IgD-negative memory B cell (primary cell): ENCODE data around the gene POSTN. TPM values are rescaled to one million over a fixed set of nuclear protein-coding genes. Genes with fewer than 3 reads are reported as not detected.

Experiments used
- H3K27ac Mint-ChIP-seq, 3 donors: one replicate each; pipeline ENCODE4 v1.8.0; 2020 to 2022; ENCODE audit warnings: mild to moderate bottlenecking in 3 of 3, mixed read lengths in 3 of 3, moderate library complexity in 1 of 3
- H3K27me3 Mint-ChIP-seq: one replicate; pipeline ENCODE4 v1.8.0; 2021; ENCODE audit warnings: mixed read lengths
- H3K36me3 Mint-ChIP-seq: one replicate; pipeline ENCODE4 v1.8.0; 2020; ENCODE audit warnings: mild to moderate bottlenecking, mixed read lengths
- H3K4me1 Mint-ChIP-seq, 3 donors: one replicate each; pipeline ENCODE4 v1.8.0; 2020 to 2022; ENCODE audit warnings: mixed read lengths in 3 of 3, mild to moderate bottlenecking in 1 of 3
- H3K4me3 Mint-ChIP-seq, 4 donors: one replicate each; pipeline ENCODE4 v1.8.0; 2020 to 2022; ENCODE audit warnings: mild to moderate bottlenecking in 4 of 4, mixed read lengths in 4 of 4, moderate library complexity in 3 of 4
- H3K9me3 Mint-ChIP-seq, 3 donors: one replicate each; pipeline ENCODE4 v1.8.0; 2020 to 2021; ENCODE audit warnings: mixed read lengths in 3 of 3, mild to moderate bottlenecking in 1 of 3
- polyA plus RNA-seq: library from polyadenylated mRNA; unstranded; fragments of 300-500 nt; fragmentation: Illumina TruSeq; gene quantifications from one replicate; pipeline ENCODE4 v1.2.3, GENCODE V29; 2021

The POSTN gene, protein sequence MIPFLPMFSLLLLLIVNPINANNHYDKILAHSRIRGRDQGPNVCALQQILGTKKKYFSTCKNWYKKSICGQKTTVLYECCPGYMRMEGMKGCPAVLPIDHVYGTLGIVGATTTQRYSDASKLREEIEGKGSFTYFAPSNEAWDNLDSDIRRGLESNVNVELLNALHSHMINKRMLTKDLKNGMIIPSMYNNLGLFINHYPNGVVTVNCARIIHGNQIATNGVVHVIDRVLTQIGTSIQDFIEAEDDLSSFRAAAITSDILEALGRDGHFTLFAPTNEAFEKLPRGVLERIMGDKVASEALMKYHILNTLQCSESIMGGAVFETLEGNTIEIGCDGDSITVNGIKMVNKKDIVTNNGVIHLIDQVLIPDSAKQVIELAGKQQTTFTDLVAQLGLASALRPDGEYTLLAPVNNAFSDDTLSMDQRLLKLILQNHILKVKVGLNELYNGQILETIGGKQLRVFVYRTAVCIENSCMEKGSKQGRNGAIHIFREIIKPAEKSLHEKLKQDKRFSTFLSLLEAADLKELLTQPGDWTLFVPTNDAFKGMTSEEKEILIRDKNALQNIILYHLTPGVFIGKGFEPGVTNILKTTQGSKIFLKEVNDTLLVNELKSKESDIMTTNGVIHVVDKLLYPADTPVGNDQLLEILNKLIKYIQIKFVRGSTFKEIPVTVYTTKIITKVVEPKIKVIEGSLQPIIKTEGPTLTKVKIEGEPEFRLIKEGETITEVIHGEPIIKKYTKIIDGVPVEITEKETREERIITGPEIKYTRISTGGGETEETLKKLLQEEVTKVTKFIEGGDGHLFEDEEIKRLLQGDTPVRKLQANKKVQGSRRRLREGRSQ
- polyA plus RNA-seq, result not detected

DNA sequence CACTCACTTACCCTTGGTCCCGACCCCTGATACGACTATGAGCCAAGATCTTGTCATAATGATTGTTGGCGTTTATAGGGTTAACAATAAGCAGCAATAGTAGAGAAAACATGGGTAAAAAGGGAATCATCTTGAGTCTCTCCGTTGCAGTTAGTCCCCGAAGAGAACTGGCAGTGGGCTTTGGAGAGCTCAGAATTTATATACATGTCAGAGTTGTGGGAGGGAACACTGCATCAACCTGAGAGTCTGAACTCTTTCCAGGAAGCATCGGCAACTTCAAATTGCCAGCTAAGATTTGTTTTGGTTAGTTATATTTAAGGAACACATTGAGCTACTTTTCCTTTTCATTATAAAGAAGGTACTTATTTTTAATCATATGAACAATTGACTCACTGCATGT is at the start of gene POSTN:
TSS of gene POSTN (minus strand) at position 172 of the 400 bp plus-strand sequence. CDS start at position 130, 42 bp downstream.
- Mint-ChIP-seq H3K27me3 (no peaks in the 10 kb centered on the region), H3K36me3 (no peaks in the 10 kb centered on the region), H3K4me3 (no peak within 1 kb of the TSS), H3K27ac (no peak within 1 kb of the TSS), H3K9me3 (peaks cover 0 to 2% (median 0%) of the 10 kb centered on the region in 3 donors), H3K4me1 (no peaks in the 10 kb centered on the region)

DNA sequence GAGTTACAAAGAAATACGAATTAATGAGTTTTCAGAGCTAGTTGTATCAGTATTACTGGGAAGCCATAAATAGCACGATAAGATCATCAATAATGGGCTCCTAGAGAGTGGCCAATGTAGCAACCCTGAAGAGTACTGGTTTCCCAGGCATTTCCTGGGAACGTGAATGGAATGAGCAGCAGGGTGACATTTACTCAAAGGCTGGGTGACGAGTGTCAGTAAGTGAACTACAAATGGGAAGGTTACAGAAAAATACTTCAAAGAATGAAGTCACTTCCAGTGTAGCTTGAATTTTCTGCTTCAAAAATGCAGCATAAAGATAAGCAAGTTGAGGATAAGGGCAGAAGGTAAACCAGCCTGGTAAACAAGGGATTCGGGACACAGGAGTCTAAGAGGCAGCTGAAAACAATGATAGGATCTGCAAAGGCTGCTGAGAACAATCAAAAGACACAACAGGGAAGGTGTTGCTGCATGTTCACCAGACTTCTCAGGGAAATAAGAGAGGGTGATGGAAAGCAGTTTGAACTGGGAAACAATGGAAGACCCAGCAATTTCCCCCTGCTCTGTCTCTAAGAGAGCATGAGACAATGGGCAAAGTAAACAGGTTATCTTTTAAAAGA is 48.6 kb upstream of the POSTN start:
- H3K27me3 Mint-ChIP-seq, result no peaks in the 10 kb centered on the region
- peaks cover 0 to 4% (median 0%) of the 10 kb centered on the region in 3 donors for H3K9me3 Mint-ChIP-seq
- no peaks in the 10 kb centered on the region for H3K36me3 Mint-ChIP-seq
- no peak overlapping the region for H3K4me3 Mint-ChIP-seq
- H3K4me1 Mint-ChIP-seq, result no peaks in the 10 kb centered on the region
- H3K27ac Mint-ChIP-seq, result no peak overlapping the region

DNA sequence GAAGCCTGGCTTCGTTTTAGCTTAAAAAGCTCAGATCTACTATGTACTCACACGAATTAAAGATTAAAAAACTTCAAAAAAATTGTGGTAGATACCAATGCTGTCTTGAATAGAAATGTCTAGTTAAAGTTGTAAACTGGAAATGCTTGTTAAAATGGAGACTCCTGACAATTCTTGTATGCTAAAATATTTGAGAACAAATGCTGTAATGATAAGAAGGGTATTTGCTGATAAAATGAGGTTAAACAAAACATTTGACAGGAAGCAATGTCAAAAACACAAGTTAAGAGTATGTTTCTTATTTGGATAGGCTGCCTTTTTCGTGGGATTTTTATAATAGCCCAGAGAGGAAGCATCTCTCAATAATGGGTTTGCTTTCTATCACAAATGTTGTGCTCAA is 48.0 kb upstream of the POSTN start:
- peaks cover 0 to 4% (median 0%) of the 10 kb centered on the region in 3 donors for H3K9me3 Mint-ChIP-seq
- no peak overlapping the region for H3K4me3 Mint-ChIP-seq
- no peak overlapping the region for H3K27ac Mint-ChIP-seq
- H3K27me3 Mint-ChIP-seq, result no peaks in the 10 kb centered on the region
- H3K4me1 Mint-ChIP-seq, result no peaks in the 10 kb centered on the region
- no peaks in the 10 kb centered on the region for H3K36me3 Mint-ChIP-seq

DNA sequence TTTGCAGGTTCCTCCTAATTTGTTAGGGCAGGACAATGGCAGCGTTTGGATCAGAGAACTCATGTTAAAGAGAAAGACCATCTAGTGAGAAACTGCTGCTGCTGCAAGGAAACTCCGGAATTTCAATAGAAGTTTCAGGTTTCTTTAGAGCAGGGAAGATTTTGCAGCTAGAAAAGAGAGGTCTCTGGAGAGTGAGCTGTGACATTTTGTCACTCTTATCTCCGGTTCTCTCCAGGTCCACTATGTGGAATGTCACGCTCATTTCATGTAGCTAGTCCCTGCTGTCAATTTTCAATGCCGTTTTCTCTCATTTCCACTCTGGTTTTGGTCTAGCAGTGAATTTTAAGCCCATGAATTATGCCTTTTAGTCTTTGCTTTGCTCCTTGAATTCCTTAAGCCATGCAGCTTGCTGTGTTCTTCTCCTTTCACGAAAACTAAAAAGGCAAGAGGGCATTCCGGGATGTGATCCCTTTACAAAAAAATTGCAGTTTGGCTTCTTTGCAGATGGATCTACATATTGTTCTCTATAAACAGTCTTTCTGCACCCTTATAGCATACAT is 46.7 kb upstream of the POSTN start:
- Mint-ChIP-seq H3K9me3 (peaks cover 0 to 4% (median 0%) of the 10 kb centered on the region in 3 donors), H3K4me1 (no peaks in the 10 kb centered on the region), H3K4me3 (no peak overlapping the region), H3K27ac (no peak overlapping the region), H3K36me3 (no peaks in the 10 kb centered on the region), H3K27me3 (no peaks in the 10 kb centered on the region)

DNA sequence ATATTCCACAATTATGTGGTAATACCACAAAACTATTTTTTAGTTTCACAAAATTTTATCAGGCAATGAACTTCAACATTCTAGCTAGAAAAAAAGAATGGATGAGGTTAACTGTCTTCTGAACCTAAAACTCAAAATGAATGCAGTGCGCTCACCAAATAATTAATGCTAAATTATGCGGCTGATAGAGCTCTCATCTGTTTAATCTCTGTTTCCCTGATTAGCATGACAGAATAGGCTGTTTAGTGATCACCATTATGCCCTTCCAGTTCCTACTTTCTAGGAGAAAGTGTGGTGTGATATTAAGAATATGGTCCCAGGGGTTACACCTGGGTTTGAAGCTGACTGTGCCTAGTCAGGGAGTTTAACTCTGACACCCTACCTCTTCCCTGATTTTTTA is 42.8 kb upstream of the POSTN start:
- Mint-ChIP-seq H3K4me1 (no peaks in the 10 kb centered on the region), H3K36me3 (no peaks in the 10 kb centered on the region), H3K27ac (no peak overlapping the region), H3K27me3 (no peaks in the 10 kb centered on the region), H3K4me3 (no peak overlapping the region), H3K9me3 (no peaks in the 10 kb centered on the region)

DNA sequence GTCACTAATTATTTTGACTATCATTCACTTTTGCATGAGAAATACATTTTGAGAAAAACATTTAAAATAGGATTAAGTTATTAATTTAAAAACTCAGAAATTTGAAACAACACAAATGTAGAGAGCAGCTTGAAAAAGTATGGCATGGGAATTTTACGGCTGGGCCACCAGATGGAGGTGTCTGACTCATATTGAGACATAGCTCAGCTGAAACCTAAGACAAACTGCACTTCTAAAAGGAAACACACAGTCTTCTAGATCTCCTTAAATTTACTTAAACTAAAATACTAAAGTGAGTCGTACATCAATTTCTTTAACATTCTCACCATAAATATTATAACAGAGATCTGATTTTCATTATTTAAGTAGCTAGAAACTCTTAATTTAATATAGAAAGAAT is 41.9 kb upstream of the POSTN start:
- H3K4me1 Mint-ChIP-seq, result no peaks in the 10 kb centered on the region
- H3K4me3 Mint-ChIP-seq, result no peak overlapping the region
- no peaks in the 10 kb centered on the region for H3K9me3 Mint-ChIP-seq

DNA sequence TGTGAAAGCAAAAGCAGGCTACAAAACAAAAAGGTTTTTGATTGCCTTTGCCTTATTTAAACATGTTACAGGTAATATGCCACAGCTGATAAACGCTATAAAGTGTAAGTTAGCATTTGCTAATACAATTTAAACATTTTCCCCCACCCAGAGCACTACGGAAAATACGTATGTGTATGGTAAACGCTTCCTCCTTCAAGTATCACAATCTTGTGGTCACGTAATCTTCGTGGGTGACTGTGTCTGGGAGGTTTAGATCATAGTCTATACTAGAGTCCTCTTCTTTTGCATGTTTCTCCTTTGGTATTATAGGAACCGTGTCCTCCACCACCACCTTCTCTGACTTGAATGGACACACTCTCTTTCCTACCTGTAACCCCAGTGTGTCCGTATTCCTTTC is 38.1 kb upstream of the POSTN start:
- Mint-ChIP-seq H3K4me3 (no peak overlapping the region), H3K9me3 (no peaks in the 10 kb centered on the region), H3K27ac (no peak overlapping the region), H3K4me1 (no peaks in the 10 kb centered on the region), H3K27me3 (no peaks in the 10 kb centered on the region), H3K36me3 (no peaks in the 10 kb centered on the region)

More for the DNA sequence above, 41.9 kb upstream of the POSTN start:
- Mint-ChIP-seq H3K27ac (no peak overlapping the region), H3K36me3 (no peaks in the 10 kb centered on the region), H3K27me3 (no peaks in the 10 kb centered on the region)

DNA sequence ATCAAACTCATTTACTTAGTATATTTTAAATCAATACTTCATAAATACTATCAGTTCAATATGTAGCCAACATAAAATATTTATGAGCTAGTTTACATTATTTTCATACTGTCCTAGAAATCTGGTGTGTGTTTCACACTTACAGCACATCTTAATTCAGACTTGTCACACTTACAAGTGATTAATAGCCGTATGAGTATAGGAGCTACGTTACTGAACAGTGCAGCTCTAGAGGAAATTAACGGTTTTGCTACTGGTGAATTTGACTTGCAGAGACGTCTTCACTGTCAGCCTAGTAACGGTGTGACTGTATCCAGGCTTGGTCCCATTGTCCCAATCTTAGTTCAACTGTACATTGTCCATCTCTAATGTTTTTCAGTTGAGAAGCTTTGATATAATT is 33.7 kb upstream of the POSTN start:
- Mint-ChIP-seq H3K9me3 (peaks cover 0 to 4% (median 0%) of the 10 kb centered on the region in 3 donors), H3K4me1 (no peaks in the 10 kb centered on the region), H3K4me3 (no peak overlapping the region), H3K27me3 (no peaks in the 10 kb centered on the region), H3K36me3 (peaks cover 1% of the 10 kb centered on the region), H3K27ac (no peak overlapping the region)

DNA sequence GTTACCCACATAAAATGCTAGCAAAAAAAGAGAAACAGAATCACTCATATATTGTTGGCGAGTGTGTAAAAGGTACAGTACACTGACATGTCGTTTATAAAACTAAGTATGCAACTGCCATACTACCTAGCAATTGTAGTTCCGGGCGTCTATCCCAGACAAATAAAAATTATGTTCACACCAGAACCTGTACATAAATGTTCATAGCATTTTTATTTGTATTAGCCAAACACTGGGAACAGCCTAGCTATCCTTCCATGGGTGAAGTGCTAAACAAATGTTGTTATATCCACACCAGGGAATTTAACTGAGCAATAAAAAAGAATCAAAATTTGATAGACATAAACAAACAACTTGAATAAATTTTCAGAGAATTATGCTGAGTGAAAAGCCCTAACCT is 28.9 kb upstream of the POSTN start:
- H3K36me3 Mint-ChIP-seq, result peaks cover 1% of the 10 kb centered on the region
- no peak overlapping the region for H3K4me3 Mint-ChIP-seq
- H3K27me3 Mint-ChIP-seq, result no peaks in the 10 kb centered on the region
- peaks cover 0 to 4% (median 0%) of the 10 kb centered on the region in 3 donors for H3K9me3 Mint-ChIP-seq
- H3K4me1 Mint-ChIP-seq, result no peaks in the 10 kb centered on the region
- no peak overlapping the region for H3K27ac Mint-ChIP-seq

DNA sequence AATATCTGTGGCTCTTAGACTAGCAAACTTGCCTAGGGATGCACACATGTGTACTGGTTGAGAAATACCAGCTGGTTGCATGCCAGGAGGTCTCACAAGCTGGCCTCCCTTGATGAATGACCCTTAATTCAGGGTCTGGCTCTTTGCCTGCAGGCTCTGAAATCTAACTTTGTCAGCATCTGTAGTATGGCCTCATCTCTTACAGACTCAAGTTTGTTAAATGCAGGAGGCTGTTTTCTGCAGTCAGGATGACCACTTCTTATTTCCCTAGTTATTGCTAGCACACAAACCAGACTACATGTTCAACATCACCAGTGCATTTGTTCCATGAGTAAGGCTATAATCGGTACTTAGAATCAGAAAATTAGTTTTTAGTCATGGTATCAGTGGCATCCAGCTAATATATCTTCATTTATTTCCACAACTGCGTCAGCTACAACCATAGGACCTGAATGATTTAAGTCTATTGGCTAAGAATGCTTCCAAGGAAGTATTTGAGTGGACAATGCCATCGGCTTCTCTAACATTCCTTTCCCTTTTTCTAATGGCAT is 23.3 kb upstream of the POSTN start:
- H3K4me1 Mint-ChIP-seq, result no peaks in the 10 kb centered on the region
- no peaks in the 10 kb centered on the region for H3K27me3 Mint-ChIP-seq

DNA sequence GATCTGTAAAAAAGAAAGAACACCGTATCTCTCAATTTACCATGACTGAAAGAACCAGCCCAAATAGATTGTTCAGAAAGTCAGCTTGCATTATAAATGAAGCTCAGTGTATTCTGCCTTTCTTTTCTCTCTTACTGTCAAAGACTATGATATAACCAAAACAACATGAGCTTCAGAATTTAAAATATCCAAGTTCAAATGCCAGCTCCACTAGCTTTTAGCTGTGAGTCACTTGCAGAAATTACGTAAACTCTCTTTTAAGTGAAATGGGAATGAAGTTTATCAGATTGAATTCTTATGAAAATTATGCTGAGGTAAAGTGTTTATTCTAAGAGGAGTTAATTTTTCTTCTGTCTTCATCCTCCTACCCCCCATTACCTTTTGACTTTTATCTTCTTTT is 20.0 kb upstream of the POSTN start:
- no peaks in the 10 kb centered on the region for H3K9me3 Mint-ChIP-seq
- no peak overlapping the region for H3K27ac Mint-ChIP-seq
- H3K27me3 Mint-ChIP-seq, result no peaks in the 10 kb centered on the region
- H3K4me3 Mint-ChIP-seq, result no peak overlapping the region
- H3K4me1 Mint-ChIP-seq, result no peaks in the 10 kb centered on the region
- no peaks in the 10 kb centered on the region for H3K36me3 Mint-ChIP-seq

More for the DNA sequence above, 23.3 kb upstream of the POSTN start:
- no peaks in the 10 kb centered on the region for H3K36me3 Mint-ChIP-seq
- no peaks in the 10 kb centered on the region for H3K9me3 Mint-ChIP-seq
- H3K4me3 Mint-ChIP-seq, result no peak overlapping the region
- H3K27ac Mint-ChIP-seq, result no peak overlapping the region

DNA sequence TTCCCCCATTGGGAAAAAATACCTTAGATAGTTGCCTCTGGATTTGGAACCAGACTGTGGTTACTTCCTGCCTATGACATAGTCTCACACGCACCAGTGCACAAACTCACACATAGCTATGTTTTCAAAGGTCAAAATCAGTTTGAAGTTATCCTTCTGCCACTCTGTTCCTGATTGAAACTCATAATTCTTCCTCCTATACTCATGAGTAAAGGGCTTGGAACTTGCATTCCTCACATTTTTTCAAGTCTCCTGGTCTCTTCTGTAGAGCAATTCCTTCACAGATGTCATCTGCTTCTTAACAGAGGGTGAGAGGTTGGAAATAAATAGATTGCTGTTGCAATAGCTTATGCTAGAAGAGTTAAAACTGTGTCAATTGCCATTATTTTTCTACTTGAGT is 18.6 kb upstream of the POSTN start:
- no peak overlapping the region for H3K27ac Mint-ChIP-seq
- H3K4me3 Mint-ChIP-seq, result no peak overlapping the region
- H3K27me3 Mint-ChIP-seq, result no peaks in the 10 kb centered on the region
- no peaks in the 10 kb centered on the region for H3K9me3 Mint-ChIP-seq
- H3K4me1 Mint-ChIP-seq, result no peaks in the 10 kb centered on the region
- H3K36me3 Mint-ChIP-seq, result no peaks in the 10 kb centered on the region

DNA sequence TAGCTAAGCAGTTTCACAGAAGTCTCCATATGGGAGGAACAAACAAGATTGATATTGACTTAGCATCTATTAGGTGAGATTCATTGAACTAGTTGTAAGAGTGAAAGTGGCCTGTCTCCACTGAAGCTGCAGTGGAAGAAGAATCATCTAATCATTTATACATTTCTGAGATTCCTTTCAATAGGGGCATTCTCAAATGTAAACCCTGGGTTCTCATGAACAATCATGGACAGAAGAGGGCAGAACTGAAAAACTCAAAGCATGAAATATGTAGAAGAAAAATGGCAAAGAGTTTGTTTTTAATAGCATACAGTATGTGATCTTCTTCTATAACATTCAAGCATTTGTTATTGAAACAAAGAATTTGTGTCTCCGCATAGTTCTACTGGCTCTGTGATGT is 17.6 kb upstream of the POSTN start:
- H3K4me3 Mint-ChIP-seq, result no peak overlapping the region
- no peaks in the 10 kb centered on the region for H3K4me1 Mint-ChIP-seq
- H3K27ac Mint-ChIP-seq, result no peak overlapping the region
- H3K27me3 Mint-ChIP-seq, result no peaks in the 10 kb centered on the region
- H3K9me3 Mint-ChIP-seq, result no peaks in the 10 kb centered on the region
- H3K36me3 Mint-ChIP-seq, result no peaks in the 10 kb centered on the region

DNA sequence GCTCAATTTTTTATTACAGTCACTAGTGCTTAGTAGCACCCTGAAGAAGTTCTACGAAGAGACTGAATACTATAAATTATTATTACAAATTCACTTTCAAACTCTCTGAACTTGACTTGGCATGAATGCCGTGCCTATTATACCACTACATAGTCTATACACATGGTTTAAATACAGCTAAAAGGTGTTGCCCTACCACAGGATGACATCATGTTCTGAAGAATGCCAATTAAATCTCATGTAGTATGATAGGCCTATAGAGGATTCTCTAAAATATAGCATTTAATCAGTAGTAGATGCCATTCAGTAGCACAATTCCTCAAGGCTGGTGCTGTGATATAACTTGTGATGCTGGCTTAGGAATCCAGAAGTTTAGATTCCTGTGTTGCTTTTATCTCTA is 16.7 kb upstream of the POSTN start:
- H3K4me3 Mint-ChIP-seq, result no peak overlapping the region
- no peaks in the 10 kb centered on the region for H3K9me3 Mint-ChIP-seq
- no peaks in the 10 kb centered on the region for H3K36me3 Mint-ChIP-seq
- H3K4me1 Mint-ChIP-seq, result no peaks in the 10 kb centered on the region
- H3K27me3 Mint-ChIP-seq, result no peaks in the 10 kb centered on the region
- H3K27ac Mint-ChIP-seq, result no peak overlapping the region

DNA sequence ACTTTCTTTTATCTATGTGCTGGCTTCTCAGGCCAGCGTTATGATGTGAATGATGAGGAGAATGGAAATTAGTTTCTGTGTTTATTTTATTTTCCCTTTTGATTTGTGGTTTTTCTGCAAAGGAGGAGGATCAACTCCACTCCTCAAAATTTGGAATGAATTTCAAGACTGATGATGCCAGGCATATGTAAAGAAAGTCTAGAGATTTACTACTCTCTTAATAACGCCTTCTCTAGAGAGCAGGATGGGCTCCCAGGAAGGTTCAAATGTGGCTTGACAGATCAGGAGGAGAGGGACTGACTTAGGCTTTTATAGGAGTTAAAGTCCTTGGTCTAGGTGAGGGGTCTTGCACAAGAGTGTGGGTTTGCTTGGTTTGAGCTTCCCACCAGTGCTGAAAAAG is 15.1 kb upstream of the POSTN start:
- Mint-ChIP-seq H3K9me3 (no peaks in the 10 kb centered on the region), H3K4me1 (no peaks in the 10 kb centered on the region), H3K27me3 (no peaks in the 10 kb centered on the region), H3K27ac (no peak overlapping the region), H3K4me3 (no peak overlapping the region), H3K36me3 (no peaks in the 10 kb centered on the region)
